Stimulated activated CD8-positive, alpha-beta memory T cell treated with anti-CD3 and anti-CD28 coated beads, Interleukin-12 subunit alpha, Interleukin-12 subunit beta, amount 100 ng/mL, for 24 hours (primary cell): ENCODE data around the gene ABCA7.
"Not testable (repeated sequence)": the region's sequence is repeated elsewhere in the genome, so short reads cannot be mapped to it uniquely, and the experiment has no call there.

Experiments used
- DNase-seq: peaks from one replicate; pipeline ENCODE4 v3.0.0-alpha.2; 2020; ENCODE audit errors: extremely low read depth

Gene ABCA7

DNA sequence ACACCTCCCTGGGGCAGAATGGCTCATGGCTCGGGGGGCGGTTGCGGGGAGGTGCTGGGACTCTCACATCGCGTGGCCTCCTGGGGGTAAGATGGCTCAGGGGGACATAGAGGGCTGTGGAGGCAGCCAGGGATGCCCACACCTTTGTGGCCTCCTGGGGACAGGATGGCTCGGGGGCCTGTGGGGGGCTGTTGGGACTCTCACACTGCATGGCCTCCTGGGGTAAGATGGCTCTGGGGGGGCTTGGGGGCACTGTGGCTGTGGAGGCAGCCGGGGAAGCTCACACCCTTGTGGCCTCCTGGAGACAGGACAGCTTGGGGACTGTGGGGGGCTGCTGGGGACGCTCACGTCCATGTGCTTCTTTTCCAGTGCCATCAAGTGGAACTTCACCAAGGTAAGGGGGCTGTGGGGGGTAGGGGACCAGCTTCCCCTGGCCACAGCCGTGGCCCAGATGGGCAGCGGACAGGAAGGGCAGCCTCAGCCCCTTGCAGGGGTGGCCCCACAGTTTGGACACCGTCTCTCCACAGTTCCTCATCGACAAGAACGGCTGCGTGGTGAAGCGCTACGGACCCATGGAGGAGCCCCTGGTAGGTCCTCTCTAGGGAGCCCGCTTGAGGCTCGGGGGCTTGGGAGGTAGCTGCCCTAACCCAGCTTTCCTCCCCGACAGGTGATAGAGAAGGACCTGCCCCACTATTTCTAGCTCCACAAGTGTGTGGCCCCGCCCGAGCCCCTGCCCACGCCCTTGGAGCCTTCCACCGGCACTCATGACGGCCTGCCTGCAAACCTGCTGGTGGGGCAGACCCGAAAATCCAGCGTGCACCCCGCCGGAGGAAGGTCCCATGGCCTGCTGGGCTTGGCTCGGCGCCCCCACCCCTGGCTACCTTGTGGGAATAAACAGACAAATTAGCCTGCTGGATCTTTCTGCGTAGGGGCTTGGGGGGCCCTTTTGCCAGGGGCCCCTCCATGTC is 66.2 kb downstream of the ABCA7 start:
- no peak for DNase-seq

DNA sequence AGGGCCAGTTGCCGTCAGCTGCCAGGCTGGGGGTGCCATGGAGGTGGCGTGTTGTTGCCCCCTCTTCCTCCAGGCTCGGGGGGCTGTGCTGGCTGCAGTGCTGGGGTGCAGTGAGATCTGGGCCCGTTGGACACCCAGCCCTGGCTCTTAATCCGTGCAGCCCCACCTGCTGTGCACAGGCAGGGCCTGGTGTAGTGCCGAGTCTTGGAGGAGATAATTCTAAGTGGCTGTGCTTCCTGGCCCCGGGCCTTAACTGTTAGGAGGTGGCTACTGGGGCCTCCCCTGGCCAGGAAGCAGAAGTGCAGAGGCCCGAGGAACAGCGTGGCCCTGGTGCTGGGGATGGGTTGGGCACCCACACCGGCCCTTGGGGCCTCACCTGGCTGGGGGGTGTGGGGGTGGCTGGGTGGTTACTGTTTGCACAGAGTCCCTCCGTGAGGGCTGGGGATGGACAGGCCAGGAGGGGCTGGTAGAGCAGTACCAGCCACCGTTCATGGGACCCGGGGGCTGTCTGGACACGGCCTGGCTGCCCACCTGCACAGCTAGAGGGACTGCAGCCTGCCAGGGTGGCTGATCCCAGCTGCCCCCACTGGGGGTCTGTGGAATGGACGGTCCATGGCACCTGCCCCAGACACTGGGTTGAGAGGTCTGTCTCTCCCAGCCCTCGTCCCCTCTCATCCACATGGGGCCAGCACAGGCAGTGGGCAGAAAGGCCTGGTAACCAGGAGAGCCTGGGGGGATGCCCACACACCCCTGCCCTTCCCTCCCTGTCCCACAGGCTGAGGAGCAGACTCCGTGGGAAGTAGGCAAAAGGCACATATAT is 67.1 kb downstream of the ABCA7 start:
- no peak for DNase-seq

DNA sequence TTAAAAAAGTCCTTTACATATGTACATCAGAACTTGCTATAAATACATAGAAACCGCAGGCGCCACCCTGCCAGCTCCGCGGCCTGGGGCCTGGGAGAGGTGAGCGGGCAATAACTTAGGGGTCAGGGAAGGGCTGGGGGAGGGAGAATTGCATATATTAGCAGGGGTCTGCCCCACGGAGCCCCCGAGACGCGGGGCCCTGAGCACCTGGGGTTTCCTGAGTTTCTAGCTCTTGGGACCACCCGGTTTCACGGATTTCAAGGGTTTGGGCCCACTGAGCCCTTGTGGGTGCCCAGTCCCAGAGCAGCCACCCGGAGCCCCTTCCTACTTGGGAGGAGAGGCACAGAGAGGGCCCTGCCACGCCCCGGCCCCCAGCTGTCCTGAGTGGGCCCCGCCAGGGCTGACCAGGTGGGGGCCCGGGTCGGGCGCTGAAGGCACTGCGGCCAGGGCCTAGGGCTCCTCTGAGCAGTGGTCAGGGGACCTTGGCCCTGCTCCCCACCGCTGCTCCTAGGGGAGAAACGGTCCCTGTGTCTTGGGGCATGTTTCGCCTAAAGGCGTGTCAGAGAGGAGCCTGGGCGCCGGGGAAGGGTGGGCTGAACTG is 67.9 kb downstream of the ABCA7 start:
- no peak for DNase-seq

DNA sequence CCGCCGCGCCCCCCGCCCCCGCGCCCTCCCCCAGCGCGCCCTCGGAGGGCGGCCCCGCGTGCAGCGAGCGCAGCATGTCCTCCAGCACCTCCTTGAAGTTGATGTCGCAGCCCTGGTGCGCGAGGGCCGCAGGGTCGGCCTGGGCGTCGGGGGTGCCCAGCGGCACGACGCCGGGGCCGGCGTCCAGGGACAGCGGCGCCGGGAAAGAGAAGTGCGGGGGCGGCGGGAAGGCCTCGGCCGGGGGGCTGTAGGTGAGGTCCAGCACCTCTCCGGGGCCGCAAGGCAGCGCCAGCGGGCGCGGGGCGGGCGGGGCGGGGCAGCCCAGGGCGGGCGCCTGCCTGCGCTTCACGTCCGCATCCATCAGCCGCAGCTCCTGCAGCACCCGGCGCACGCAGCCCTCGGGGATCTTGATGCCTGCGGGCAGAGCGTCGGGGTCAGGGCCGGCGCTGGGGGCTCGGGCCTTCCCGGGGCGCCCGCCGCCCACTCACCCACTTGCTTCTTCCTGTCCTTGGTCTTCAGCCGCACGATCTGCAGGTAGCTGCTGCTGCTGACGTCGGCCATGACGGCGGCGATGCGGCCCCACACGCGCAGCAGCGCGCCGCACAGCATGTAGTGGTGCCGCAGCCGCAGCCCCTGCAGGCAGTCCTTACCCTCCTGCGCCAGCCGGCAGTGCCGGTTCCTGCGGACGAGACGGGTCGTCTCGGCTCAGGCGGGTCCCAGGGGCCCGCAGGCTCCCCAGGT is 68.6 kb downstream of the ABCA7 start:
- DNase-seq, result no peak

DNA sequence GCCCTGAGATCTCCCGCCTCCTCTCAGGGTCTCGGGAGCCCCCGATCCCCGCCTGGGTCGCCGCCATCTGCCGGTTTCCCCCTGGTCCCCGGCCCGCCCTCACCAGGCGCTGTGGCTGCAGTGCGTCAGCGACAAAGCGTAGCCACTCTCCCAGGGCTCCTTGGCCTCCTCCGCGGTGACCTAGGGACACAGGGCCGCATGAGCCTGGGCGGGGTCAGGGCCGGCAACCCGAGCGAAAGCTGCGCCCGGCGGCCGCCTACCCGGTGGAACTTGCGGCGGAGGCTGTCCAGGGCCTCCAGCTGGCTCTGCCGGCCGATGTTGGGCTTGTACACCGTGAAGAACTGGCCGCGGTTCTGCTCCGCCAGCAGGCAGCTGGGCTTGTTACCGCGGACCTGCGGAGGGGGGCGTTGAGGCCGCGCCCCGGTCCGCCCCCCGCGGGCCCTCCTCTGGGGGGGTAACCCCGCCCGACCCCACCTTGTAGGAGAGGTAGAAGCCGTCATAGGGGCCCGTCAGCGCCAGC is 69.2 kb downstream of the ABCA7 start:
- no peak for DNase-seq

DNA sequence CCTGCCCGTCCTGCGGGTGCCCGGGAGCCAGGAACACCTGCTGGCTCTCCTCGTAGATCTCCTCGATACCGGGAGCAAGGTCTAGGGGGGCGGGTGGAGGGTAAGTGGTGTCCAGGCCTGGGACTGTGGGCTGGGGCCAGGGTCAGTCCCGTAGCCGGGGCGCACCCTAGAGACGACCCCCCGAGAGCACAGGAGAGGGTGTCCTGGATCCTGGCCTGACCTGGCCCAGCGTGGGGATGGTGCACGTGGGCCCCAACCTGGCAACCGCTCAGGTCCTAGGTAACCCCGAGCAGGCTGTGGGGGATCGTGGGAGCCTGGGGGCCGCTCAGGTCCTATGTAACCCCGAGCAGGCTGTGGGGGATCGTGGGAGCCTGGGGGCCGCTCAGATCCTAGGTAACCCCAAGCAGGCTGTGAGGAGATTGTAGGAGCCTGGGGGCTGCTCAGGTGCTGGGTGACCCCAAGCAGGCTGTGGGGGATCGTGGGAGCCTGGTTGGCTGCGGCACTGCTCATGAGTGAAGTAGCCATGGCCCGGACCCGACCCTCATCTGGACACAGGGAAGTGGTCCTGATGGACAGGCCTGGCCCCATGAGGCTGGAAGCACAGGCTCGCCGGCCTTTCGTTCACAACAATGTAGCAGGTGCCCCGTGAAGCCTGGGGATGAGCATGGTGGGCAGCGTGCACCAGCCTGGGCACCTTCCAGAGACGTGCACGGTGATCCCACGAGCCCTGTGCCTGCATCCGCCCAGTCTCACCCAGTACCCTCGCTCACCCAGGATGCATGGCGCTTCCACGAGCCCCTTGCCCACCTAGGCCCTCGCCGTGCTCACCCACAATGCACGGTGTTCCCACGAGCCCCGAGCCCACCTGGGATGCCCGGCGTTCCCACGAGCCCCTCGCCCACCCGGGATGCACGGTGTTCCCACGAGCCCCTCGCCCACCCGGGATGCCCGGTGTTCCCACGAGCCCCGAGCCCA is 70.1 kb downstream of the ABCA7 start:
- no peak for DNase-seq

DNA sequence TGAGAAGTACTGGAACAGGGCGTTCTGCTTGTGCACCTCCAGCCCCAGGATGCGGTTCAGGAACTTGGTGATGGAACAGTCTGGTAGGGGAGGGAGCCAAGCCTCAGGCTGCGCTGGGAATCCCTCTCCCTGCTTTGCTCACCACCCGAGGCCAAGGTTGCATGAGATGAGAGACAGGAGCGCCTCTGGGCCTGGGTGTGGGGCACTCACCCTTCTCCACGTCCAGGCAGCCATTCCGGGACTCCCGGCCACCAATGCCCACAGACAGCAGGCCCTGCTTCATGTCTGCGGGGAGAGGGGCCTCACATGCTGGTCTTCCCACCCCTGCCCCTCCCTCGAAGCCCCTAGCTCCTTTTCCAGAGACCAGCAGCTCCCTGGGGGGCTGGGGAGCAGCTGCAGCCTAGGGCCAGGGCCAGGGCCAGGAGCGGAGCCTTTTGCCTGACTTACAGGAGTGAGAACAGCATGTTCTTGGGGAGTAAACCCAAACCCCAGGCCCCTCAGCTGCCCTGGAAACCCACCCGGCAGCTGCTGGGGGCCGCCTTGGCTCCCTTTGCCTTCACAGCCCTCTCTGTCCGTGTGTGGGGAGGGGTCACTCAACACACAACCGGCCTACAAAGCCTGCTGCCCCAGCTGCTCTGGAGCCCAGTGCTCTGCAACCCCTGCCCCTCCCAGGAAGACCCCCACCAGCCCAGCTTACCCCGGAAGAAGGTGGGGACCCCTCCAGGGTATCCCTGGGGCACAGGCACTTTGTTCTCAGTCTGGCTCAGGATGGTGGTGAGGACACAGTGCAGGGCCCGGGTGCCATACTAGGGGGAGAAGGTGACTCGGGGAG is 71.1 kb downstream of the ABCA7 start:
- no peak for DNase-seq

DNA sequence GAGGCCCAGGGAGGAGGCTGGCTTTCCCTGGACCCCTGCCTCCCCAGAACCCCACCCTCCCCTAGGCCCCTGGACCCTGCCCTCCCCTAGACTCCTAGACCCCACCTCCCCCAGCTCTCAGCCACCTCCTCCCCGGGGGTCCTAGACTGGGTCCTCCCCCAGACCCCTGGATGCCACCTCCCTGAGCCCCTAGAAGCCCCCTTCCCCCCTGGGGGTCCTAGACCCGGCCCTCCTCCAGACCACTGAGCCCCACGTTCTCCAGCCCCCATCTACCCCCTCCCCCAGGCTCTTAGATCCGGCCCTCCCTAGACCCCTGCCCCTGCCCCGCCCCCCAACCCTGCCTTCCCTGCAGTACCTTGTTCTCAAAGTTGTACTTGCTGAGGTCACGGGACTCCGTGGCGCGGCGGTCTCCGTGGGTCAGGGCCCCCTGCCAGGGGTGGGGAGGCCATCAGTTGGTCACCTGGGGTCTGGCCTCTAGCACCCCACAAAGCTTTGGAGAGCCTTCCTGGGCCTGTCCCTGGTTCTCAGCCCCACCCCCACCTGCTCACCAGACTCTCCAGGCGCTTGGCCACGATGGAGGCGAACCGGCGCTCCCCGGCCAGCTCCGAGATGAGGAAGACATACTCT is 71.8 kb downstream of the ABCA7 start:
- no peak for DNase-seq

DNA sequence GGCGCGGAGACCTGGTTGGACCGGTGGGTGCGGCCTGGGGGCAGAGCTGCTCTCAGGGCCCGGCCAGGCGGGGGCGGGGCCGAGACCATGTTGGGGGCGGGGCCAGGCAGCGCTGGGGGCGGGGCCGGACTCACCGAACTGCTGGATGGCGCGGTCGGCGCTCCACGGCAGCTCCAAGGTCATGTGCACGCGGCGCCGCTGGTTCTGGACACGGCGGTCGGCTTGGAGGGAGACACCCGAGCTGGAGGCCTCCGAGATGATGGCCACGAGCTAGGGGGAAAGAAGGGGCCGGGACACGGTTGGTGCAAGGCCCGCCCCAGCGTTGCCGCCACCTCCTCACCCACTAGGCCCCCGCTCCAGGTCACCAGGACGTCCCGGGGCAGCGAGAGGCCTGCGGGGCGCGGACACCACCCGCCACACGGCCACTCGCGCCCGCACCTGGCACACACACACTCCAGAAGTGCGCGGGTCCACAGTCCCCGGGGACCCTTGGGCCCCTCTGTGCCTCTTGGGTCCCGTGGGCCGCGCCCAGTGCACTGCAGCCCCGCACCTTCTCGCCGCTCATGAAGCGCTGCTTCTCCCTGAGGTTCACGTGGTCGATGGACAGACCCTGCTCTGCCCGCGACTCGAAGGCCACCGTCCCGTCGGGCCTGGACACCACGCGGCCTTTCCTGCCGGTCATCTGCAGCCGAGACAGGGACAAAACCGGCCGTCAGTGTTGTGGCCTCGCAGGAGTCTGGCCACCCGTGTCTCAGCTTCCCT is 72.5 kb downstream of the ABCA7 start:
- no peak for DNase-seq

DNA sequence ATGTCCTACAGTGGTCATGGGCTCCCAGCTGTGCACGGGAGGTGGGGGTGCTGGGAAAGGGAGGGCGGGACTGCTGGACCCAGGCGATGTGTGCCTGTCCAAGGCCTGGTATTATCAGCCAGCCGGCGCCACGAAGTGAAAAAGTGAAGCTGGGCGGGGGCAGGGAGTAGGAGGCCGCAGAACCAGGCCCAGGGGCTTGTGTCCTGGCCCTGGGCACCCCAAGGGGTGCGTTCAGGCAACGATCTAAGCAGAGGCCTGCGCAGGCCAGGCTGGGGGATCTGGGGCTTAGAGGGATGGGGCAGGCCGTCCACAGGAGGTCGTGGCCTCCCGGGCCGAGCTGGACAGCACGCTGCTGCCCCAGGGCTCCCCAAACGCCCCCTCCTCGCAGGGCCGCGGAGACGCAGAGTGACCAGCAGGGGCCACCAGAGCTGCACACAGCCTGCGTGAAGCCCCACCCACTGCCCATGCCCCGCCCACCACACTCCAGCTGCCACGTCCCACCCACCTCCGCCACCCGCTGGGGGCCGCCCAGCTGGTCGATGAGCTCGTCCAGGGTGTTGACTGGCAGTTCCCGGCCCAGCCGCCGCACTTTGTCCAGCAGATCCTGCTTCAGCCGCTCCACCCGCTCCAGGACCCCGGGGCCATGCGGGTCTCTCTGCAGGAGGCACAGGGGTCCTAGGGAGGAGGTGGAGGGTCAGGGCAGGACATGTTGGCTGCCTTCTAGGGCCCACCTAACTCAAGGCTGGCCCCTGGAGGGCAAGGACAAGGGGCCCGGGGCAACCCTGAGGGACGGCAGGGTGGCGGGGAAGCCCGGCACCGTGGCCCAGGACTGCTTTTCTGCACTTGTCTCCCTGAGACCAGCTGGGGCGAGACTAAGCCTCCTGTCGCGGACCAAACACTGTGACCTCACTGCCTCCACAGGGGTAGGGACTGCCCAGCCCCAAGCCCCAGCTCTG is 73.4 kb downstream of the ABCA7 start:
- DNase-seq, result peak; percentile 70

DNA sequence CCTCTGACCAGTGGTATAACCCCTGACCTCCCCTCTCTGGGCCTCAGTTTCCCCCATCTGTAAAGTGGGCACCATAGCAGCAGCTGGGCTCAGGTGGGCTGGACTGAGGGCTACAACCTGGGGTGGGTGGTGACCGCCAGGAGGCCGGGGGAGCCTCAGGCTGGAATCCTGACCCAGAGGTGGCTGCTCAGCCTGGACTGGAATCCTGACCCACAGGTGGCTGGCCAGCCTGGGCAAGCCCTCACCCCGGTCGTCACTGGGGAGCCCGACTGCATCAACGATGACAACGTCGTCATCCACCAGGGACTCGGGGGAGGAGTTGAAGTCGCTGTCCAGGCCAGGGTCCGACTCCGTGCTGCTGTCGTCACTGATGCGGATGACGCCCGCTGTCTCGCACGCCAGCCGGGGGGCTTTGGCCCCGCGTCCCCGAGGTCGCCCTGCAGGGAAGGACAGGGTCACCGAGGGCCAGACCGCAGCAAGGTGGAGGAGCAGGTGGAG is 74.1 kb downstream of the ABCA7 start:
- DNase-seq, result no peak

DNA sequence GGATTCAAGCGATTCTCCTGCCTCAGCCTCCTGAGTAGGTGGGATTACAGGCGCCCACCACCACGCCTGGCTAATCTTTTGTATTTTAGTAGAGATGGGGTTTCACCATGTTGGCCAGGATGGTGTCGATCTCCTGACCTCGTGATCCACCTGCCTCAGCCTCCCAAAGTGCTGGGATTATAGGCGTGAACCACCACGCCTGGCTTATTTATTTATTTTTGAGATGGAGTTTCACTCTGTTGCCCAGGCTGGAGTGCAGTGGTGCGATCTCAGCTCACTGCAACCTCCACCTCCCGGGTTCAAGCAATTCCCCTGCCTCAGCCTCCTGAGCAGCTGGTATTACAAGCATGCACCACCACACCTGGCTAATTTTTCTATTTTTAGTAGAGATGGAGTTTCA is 74.8 kb downstream of the ABCA7 start:
- not testable (repeated sequence) for DNase-seq
